Natural killer cell (primary cell): ENCODE results near the gene RHAG. TPM values are rescaled to one million over a fixed set of nuclear protein-coding genes. Genes with fewer than 3 reads are reported as not detected.
"Not testable (repeated sequence)": the region's sequence is repeated elsewhere in the genome, so short reads cannot be mapped to it uniquely, and the experiment has no call there.

ENCODE experiments used
- ATAC-seq, 3 donors: fragments of 150-1000 bp in 2 of 3; fragments of 200-7000 bp in 1 of 3; cut with Tn5 transposase; 1 replicate in 1 of 3; 2 replicates in 2 of 3; pipeline ENCODE4 v1.10.0; 2021; ENCODE audit warnings: mild to moderate bottlenecking in 2 of 3, moderate library complexity in 2 of 3
- DNase-seq, 2 donors: peaks; one replicate each; pipeline versions ENCODE4 v3.0.0 to v3.0.0-alpha.2; 2013 to 2021; ENCODE audit warnings: mixed read lengths in 1 of 2
- H3K27ac ChIP-seq: one replicate; pipeline ENCODE4 v1.5.1; 2013; ENCODE audit warnings: mild to moderate bottlenecking, low read length
- H3K27me3 ChIP-seq: one replicate; pipeline ENCODE4 v1.6.1; 2013; ENCODE audit warnings: low read length; ENCODE audit not compliant: control insufficient read depth, insufficient read depth
- H3K36me3 ChIP-seq: one replicate; pipeline ENCODE4 v1.6.1; 2013; ENCODE audit warnings: low read length; ENCODE audit not compliant: control insufficient read depth, insufficient read depth
- H3K4me1 ChIP-seq: one replicate; pipeline ENCODE4 v1.6.1; 2013; ENCODE audit warnings: low read length; ENCODE audit not compliant: control insufficient read depth, insufficient read depth
- H3K4me3 ChIP-seq: one replicate; pipeline ENCODE4 v1.5.1; 2013; ENCODE audit warnings: low read length
- H3K9me3 ChIP-seq: one replicate; pipeline ENCODE4 v1.6.1; 2013; ENCODE audit warnings: low read length; ENCODE audit not compliant: control insufficient read depth, insufficient read depth
- H3K27ac Mint-ChIP-seq, 2 donors: one replicate each; pipeline ENCODE4 v1.8.0; 2022; ENCODE audit warnings: mild to moderate bottlenecking in 2 of 2, mixed read lengths in 2 of 2, moderate library complexity in 1 of 2
- H3K27me3 Mint-ChIP-seq, 2 donors: one replicate each; pipeline ENCODE4 v1.8.0; 2022; ENCODE audit warnings: low read depth in 2 of 2, mixed read lengths in 2 of 2
- H3K36me3 Mint-ChIP-seq: one replicate; pipeline ENCODE4 v1.8.0; 2022; ENCODE audit warnings: mixed read lengths
- H3K4me1 Mint-ChIP-seq, 2 donors: one replicate each; pipeline ENCODE4 v1.8.0; 2022; ENCODE audit warnings: mixed read lengths in 2 of 2
- H3K4me3 Mint-ChIP-seq: one replicate; pipeline ENCODE4 v1.8.0; 2022; ENCODE audit warnings: mild to moderate bottlenecking, moderate library complexity, mixed read lengths
- H3K9me3 Mint-ChIP-seq, 2 donors: one replicate each; pipeline ENCODE4 v1.8.0; 2022; ENCODE audit warnings: mixed read lengths in 2 of 2
- WGBS: methylation state at CpG from one replicate; pipeline ENCODE4 v1.1.7; 2013; ENCODE audit warnings: missing lambda C conversion rate; ENCODE audit not compliant: insufficient coverage; 5-methylcytosine and 5-hydroxymethylcytosine counted together
- intact Hi-C: fragments of 100-400 bp; cut with micrococcal nuclease; formaldehyde crosslinking; loops from one replicate; pipeline ENCODE4 v1.14.2; 2022
- total RNA-seq, 4 donors: library from RNA; stranded (reverse); fragments of 120-200 nt in 1 of 4; gene quantifications; one replicate each; pipeline versions ENCODE4 v1.2.3 to v1.2.4, GENCODE V29; 2013 to 2022
- TF ChIP-seq, protein P1 (sequence below): fragments of 200-600 bp; IDR thresholded peaks from one replicate; pipeline ENCODE4 v1.8.0; 2022; ENCODE audit warnings: antibody characterized with exemption

The RHAG gene
- total RNA-seq, 3 donors from 2014 or later (not counting 1 experiment from before 2014, with no cell fraction given) = not detected

DNA sequence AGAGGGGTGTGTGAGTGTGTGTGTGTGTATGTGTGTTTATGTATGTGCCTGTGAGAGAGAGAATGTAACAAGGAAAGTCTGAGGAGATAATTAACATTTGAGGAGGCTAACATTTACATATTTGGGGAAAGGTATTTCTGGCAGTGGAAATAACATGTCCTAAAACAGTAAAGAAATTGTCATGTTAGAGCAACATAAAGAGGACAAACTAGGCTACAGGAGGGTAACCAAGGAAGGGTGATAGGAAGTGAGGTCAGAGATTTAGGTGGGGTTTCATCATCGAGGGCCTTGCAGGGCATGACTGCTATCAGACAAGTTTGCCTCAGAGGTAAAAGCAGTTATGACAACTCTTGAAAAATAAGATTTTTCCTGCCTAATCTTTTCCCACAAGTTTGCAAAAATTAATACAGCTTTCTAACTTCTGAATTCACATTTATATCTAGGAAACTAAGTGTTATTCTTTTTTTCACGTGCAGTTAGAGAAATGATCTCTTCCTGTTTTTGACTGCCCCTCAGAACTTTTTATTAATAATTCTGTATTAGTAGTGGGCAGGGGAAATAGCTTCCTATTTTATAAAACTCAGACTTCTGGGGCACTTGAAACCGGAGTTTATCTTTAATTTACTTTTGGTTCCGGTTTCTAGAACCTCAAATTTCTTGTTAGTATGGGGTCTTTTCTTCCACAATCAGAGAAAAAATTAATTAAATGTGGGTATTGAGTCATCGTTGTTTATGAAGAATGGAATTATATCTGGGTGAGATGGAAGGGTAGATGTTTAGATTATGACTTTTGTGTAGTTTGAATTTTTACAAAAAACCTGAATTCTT, 30.5 kb upstream of the RHAG start:
- ATAC-seq (no peak), DNase-seq (no peak)
- TF ChIP-seq, protein P1, sequence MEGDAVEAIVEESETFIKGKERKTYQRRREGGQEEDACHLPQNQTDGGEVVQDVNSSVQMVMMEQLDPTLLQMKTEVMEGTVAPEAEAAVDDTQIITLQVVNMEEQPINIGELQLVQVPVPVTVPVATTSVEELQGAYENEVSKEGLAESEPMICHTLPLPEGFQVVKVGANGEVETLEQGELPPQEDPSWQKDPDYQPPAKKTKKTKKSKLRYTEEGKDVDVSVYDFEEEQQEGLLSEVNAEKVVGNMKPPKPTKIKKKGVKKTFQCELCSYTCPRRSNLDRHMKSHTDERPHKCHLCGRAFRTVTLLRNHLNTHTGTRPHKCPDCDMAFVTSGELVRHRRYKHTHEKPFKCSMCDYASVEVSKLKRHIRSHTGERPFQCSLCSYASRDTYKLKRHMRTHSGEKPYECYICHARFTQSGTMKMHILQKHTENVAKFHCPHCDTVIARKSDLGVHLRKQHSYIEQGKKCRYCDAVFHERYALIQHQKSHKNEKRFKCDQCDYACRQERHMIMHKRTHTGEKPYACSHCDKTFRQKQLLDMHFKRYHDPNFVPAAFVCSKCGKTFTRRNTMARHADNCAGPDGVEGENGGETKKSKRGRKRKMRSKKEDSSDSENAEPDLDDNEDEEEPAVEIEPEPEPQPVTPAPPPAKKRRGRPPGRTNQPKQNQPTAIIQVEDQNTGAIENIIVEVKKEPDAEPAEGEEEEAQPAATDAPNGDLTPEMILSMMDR = no peak
- Histone ChIP-seq H3K9me3 (no peaks in the 10 kb centered on the region), H3K36me3 (no peaks in the 10 kb centered on the region), H3K27ac (no peak overlapping the region), H3K27me3 (no peaks in the 10 kb centered on the region), H3K4me1 (no peaks in the 10 kb centered on the region), H3K4me3 (no peak overlapping the region)
- Mint-ChIP-seq H3K9me3 (peaks cover 10 to 11% of the 10 kb centered on the region in 2 donors), H3K4me3 (no peak overlapping the region), H3K36me3 (no peaks in the 10 kb centered on the region), H3K4me1 (no peaks in the 10 kb centered on the region), H3K27ac (no peak overlapping the region), H3K27me3 (no peaks in the 10 kb centered on the region)
- WGBS = 0% methylated on average over 2 of the region's 5 CpGs
- intact Hi-C loops = no loop called here

DNA sequence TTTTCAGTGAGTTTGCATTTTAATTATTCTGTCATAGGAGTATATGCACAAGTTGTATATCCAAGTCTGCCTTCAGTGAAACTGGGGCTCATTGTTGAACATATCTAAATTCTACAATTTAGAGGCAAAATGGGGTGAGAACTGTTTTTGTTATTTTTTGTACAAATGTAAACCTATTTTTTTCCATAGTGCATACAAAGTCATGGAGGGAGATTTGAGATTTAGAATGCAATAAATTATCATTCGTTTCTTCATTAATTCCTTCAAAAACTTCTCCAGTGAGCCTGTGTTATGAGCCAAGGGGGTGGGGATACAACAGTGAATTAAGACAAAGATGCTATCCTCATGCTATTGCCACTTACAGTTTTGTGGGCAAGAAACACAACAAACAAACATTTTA, 29.8 kb upstream of the RHAG start:
- Mint-ChIP-seq H3K27me3 (no peaks in the 10 kb centered on the region), H3K27ac (no peak overlapping the region), H3K4me1 (no peaks in the 10 kb centered on the region), H3K4me3 (no peak overlapping the region), H3K36me3 (no peaks in the 10 kb centered on the region), H3K9me3 (peaks cover 7 to 8% of the 10 kb centered on the region in 2 donors)
- Histone ChIP-seq H3K4me3 (no peak overlapping the region), H3K4me1 (no peaks in the 10 kb centered on the region), H3K36me3 (no peaks in the 10 kb centered on the region), H3K27me3 (no peaks in the 10 kb centered on the region), H3K9me3 (no peaks in the 10 kb centered on the region), H3K27ac (no peak overlapping the region)
- ATAC-seq = no peak
- intact Hi-C loops = no loop called here
- no CpG with 5 or more reads among the region's 1 CpG for WGBS
- TF ChIP-seq, protein P1 = no peak
- no peak for DNase-seq

DNA sequence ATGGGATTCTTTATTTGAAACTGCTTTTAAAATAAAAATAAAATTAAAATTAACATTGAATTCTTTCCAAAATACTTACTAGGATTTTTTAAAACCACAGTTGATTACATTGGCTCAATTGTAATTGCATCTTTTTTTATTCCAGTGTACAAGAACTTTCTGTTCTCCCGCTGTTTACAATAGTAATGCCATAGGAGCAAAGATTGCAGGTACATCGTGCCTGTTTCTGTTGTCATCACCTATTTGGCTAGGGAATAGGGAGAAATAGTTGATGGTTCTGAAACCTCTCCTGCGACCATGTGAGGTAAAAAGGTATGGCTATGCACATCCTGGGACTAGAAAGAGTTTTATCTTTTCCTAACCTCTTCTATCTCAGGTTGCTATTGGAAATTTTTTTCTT, 28.2 kb upstream of the RHAG start:
- Mint-ChIP-seq H3K4me1 (no peaks in the 10 kb centered on the region), H3K27me3 (no peaks in the 10 kb centered on the region), H3K9me3 (peaks cover 0 to 4% of the 10 kb centered on the region in 2 donors), H3K27ac (no peak overlapping the region), H3K4me3 (no peak overlapping the region), H3K36me3 (no peaks in the 10 kb centered on the region)
- intact Hi-C loops = no loop called here
- H3K27ac ChIP-seq = no peak overlapping the region
- 100% methylated on average over 2 of the region's 3 CpGs for WGBS
- TF ChIP-seq, protein P1 = no peak
- no peaks in the 10 kb centered on the region for H3K27me3 ChIP-seq
- H3K36me3 ChIP-seq = no peaks in the 10 kb centered on the region
- ATAC-seq = no peak
- no peak for DNase-seq
- no peaks in the 10 kb centered on the region for H3K9me3 ChIP-seq
- H3K4me1 ChIP-seq = no peaks in the 10 kb centered on the region
- H3K4me3 ChIP-seq = no peak overlapping the region

DNA sequence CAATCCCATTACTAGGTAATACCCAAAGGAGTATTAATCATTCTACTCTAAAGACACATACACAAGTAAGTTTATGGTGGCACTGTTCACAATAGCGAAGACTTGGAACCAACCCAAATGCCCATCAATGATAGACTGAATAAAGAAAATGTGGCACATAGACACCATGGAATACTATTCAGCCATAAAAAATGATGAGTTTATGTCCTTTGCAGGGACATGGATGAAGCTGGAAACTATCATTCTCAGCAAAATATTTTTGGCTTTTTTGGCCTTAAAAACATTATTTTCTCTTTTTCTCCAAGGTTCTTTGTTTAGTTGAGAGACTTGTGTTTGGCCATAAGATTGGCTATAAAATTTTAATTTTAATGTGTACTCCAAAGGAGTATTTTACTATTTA, 27.4 kb upstream of the RHAG start:
- DNase-seq, H3K4me1 ChIP-seq, H3K27me3 Mint-ChIP-seq, H3K27ac ChIP-seq, H3K36me3 ChIP-seq, H3K9me3 Mint-ChIP-seq, H3K4me1 Mint-ChIP-seq, H3K4me3 ChIP-seq, H3K36me3 Mint-ChIP-seq, H3K27me3 ChIP-seq, H3K27ac Mint-ChIP-seq, intact Hi-C loops, ATAC-seq, H3K9me3 ChIP-seq, H3K4me3 Mint-ChIP-seq: not testable (repeated sequence)
- WGBS = 100% methylated on average over 1 of the region's 1 CpG
